ENCODE measurements around the gene SYT7. TPM values are rescaled to one million over a fixed set of nuclear protein-coding genes. Genes with fewer than 3 reads are reported as not detected.

SYT7 gene
- polyA plus RNA-seq, 1 donor (not counting 4 experiments of a cell fraction or from before 2014, with no cell fraction given): 2.6 TPM

GRCh38 chr11:61619471-61620226 lies 38.8 kb upstream of the SYT7 start:
- TF ChIP-seq CTCF (optimal IDR thresholded peaks at IDR 0.05 in 1 of 3, IDR thresholded peaks at IDR 0.05 in 1 of 3, conservative IDR thresholded peaks at IDR 0.05 in 1 of 3; ENCODE audit: extremely low read depth in 1 of 3, insufficient read depth in 2 of 3, low read length in 3 of 3): no peak
- no peak for TF ChIP-seq EZH2 (IDR thresholded peaks at IDR 0.05; ENCODE audit: low read length)
- no peaks in the 10 kb centered on the region for H3K36me3 ChIP-seq (ENCODE audit: control insufficient read depth in 2 of 2, extremely low read depth in 1 of 2, insufficient read depth in 2 of 2, low read length in 2 of 2)
- H4K20me1 ChIP-seq (ENCODE audit: control insufficient read depth, extremely low read depth, insufficient read depth, low read length): no peaks in the 10 kb centered on the region
- no peak overlapping the region for H3K4me3 ChIP-seq (ENCODE audit: control insufficient read depth in 2 of 3, extremely low read depth in 1 of 3, insufficient read depth in 2 of 3, low read depth in 1 of 3, low read length in 3 of 3)
- no peaks in the 10 kb centered on the region for H3K9me3 ChIP-seq (ENCODE audit: control insufficient read depth, low read depth, low read length)
- H3K79me2 ChIP-seq (ENCODE audit: control insufficient read depth, insufficient read depth, low read length): no peaks in the 10 kb centered on the region
- DNase-seq (ENCODE audit: low read depth, low spot score) (no peak), FAIRE-seq (no peak)
- no peak overlapping the region for H3K4me2 ChIP-seq (ENCODE audit: control insufficient read depth, extremely low read depth, insufficient read depth, low read depth, low read length)
- dilution Hi-C loops (cut with MboI; ENCODE audit: extremely low pct_ligation_motif_present, low sequenced_read_pairs): no loop called here
- no peaks in the 10 kb centered on the region for H3K27me3 ChIP-seq (ENCODE audit: control insufficient read depth, extremely low read depth, insufficient read depth, low read length)
- peaks cover 19% of the 10 kb centered on the region for H3K4me1 ChIP-seq (ENCODE audit: control insufficient read depth, extremely low read depth, insufficient read depth, low read length)
- H2AFZ ChIP-seq (ENCODE audit: control insufficient read depth, low read length): no peak overlapping the region
- no peak overlapping the region for H3K9ac ChIP-seq (ENCODE audit: control insufficient read depth, extremely low read depth, insufficient read depth, low read length)
- H3K9me1 ChIP-seq (ENCODE audit: control insufficient read depth, extremely low read depth, insufficient read depth, low read length): no peaks in the 10 kb centered on the region
- no peak overlapping the region for H3K27ac ChIP-seq (ENCODE audit: control insufficient read depth, insufficient read depth, low read length)

- H3K9ac ChIP-seq (ENCODE audit: control insufficient read depth, extremely low read depth, insufficient read depth, low read length): no peak overlapping the region
- TF ChIP-seq EZH2 (IDR thresholded peaks at IDR 0.05; ENCODE audit: low read length) (no peak), CTCF (optimal IDR thresholded peaks at IDR 0.05 in 1 of 3, IDR thresholded peaks at IDR 0.05 in 1 of 3, conservative IDR thresholded peaks at IDR 0.05 in 1 of 3; ENCODE audit: extremely low read depth in 1 of 3, insufficient read depth in 2 of 3, low read length in 3 of 3) (no peak)
- H4K20me1 ChIP-seq (ENCODE audit: control insufficient read depth, extremely low read depth, insufficient read depth, low read length): no peaks in the 10 kb centered on the region
- dilution Hi-C loops (cut with MboI; ENCODE audit: extremely low pct_ligation_motif_present, low sequenced_read_pairs): no loop called here
- FAIRE-seq (no peak), DNase-seq (ENCODE audit: low read depth, low spot score) (no peak)
- H3K4me3 ChIP-seq (ENCODE audit: control insufficient read depth in 2 of 3, extremely low read depth in 1 of 3, insufficient read depth in 2 of 3, low read depth in 1 of 3, low read length in 3 of 3): no peak overlapping the region
- H3K36me3 ChIP-seq (ENCODE audit: control insufficient read depth in 2 of 2, extremely low read depth in 1 of 2, insufficient read depth in 2 of 2, low read length in 2 of 2): no peaks in the 10 kb centered on the region
- H3K4me2 ChIP-seq (ENCODE audit: control insufficient read depth, extremely low read depth, insufficient read depth, low read depth, low read length): no peak overlapping the region
- no peaks in the 10 kb centered on the region for H3K79me2 ChIP-seq (ENCODE audit: control insufficient read depth, insufficient read depth, low read length)
- no peaks in the 10 kb centered on the region for H3K9me1 ChIP-seq (ENCODE audit: control insufficient read depth, extremely low read depth, insufficient read depth, low read length)
- peaks cover 19% of the 10 kb centered on the region for H3K4me1 ChIP-seq (ENCODE audit: control insufficient read depth, extremely low read depth, insufficient read depth, low read length)
- H2AFZ ChIP-seq (ENCODE audit: control insufficient read depth, low read length): no peak overlapping the region
- H3K27me3 ChIP-seq (ENCODE audit: control insufficient read depth, extremely low read depth, insufficient read depth, low read length): no peaks in the 10 kb centered on the region
- H3K9me3 ChIP-seq (ENCODE audit: control insufficient read depth, low read depth, low read length): no peaks in the 10 kb centered on the region
- H3K27ac ChIP-seq (ENCODE audit: control insufficient read depth, insufficient read depth, low read length): no peak overlapping the region
These were observed 38.1 kb upstream of the SYT7 start for GRCh38 chr11:61618978-61619377.
